Neural progenitor cell (in vitro differentiated cells): ENCODE measurements around the gene CCDC3. TPM values are rescaled to one million over a fixed set of nuclear protein-coding genes. Genes with fewer than 3 reads are reported as not detected.

ENCODE experiments used
- DNase-seq: peaks from one replicate; pipeline ENCODE4 v3.0.0-alpha.2; 2016; ENCODE audit warnings: low spot score
- H2AFZ ChIP-seq: fragments of 200-600 bp; sonication (generic); replicated peaks from 2 replicates; pipeline ENCODE4 v1.6.1; 2016; ENCODE audit warnings: antibody characterized with exemption
- H3F3A ChIP-seq: fragments of 200-600 bp; sonication (generic); 2 replicates; pipeline ENCODE4 v1.6.1; 2016; ENCODE audit warnings: antibody characterized with exemption, low read depth
- H3K27ac ChIP-seq: fragments of 200-600 bp; sonication (generic); 2 replicates; pipeline ENCODE4 v1.5.1; 2016; ENCODE audit warnings: mild to moderate bottlenecking
- H3K27me3 ChIP-seq: fragments of 200-600 bp; sonication (generic); 2 replicates; pipeline ENCODE4 v1.6.1; 2016; ENCODE audit warnings: mild to moderate bottlenecking, moderate library complexity
- H3K36me3 ChIP-seq: fragments of 200-600 bp; sonication (generic); 2 replicates; pipeline ENCODE4 v1.5.1; 2016
- H3K4me1 ChIP-seq: fragments of 200-600 bp; sonication (generic); 2 replicates; pipeline ENCODE4 v1.6.1; 2016; ENCODE audit warnings: mixed run types
- H3K4me2 ChIP-seq: fragments of 200-600 bp; sonication (generic); 2 replicates; pipeline ENCODE4 v1.6.1; 2016
- H3K4me3 ChIP-seq: fragments of 200-600 bp; sonication (generic); 2 replicates; pipeline ENCODE4 v1.5.1; 2016
- H3K79me2 ChIP-seq: fragments of 200-600 bp; sonication (generic); 2 replicates; pipeline ENCODE4 v1.6.1; 2016; ENCODE audit warnings: low read depth
- H3K9ac ChIP-seq: fragments of 200-600 bp; sonication (generic); 2 replicates; pipeline ENCODE4 v1.6.1; 2016
- H3K9me3 ChIP-seq: fragments of 200-600 bp; sonication (generic); 2 replicates; pipeline ENCODE4 v1.5.1; 2016; ENCODE audit warnings: low read depth
- H4K20me1 ChIP-seq: fragments of 200-600 bp; sonication (generic); 2 replicates; pipeline ENCODE4 v1.6.1; 2016; ENCODE audit warnings: low read depth
- H3K27ac Mint-ChIP-seq: 3 replicates; pipeline ENCODE4 v1.8.0; 2021; ENCODE audit warnings: mixed read lengths
- H3K27me3 Mint-ChIP-seq: 2 replicates; pipeline ENCODE4 v1.8.0; 2022; ENCODE audit warnings: low read depth, mild to moderate bottlenecking, inconsistent platforms, moderate library complexity, mixed read lengths; ENCODE audit not compliant: insufficient read depth
- H3K36me3 Mint-ChIP-seq: 3 replicates; pipeline ENCODE4 v1.8.0; 2021; ENCODE audit warnings: mixed read lengths
- H3K4me1 Mint-ChIP-seq: 3 replicates; pipeline ENCODE4 v1.8.0; 2021; ENCODE audit warnings: mixed read lengths
- H3K4me3 Mint-ChIP-seq: 3 replicates; pipeline ENCODE4 v1.8.0; 2021; ENCODE audit warnings: mild to moderate bottlenecking, moderate library complexity, mixed read lengths
- H3K9me3 Mint-ChIP-seq: 3 replicates; pipeline ENCODE4 v1.8.0; 2020; ENCODE audit warnings: mixed read lengths
- EZH2 ChIP-seq: fragments of 200-600 bp; sonication (generic); IDR thresholded peaks from 2 replicates; pipeline ENCODE4 v1.6.1; 2017; ENCODE audit warnings: antibody characterized with exemption, mild to moderate bottlenecking, moderate library complexity
- EZH2phosphoT487 ChIP-seq: fragments of 200-600 bp; sonication (generic); IDR thresholded peaks from 2 replicates; pipeline ENCODE4 v1.6.1; 2017; ENCODE audit warnings: antibody characterized with exemption
- total RNA-seq: library from RNA; depleted of rRNA; stranded (reverse); fragments of >200 nt; gene quantifications from 2 replicates; pipeline ENCODE4 v1.2.3, GENCODE V29; 2015; ENCODE audit warnings: low replicate concordance
- TF ChIP-seq, protein P1 (sequence below): fragments of 200-600 bp; sonication (generic); IDR thresholded peaks from 2 replicates; pipeline ENCODE4 v1.5.1; 2017; ENCODE audit warnings: antibody characterized with exemption, mild to moderate bottlenecking

The CCDC3 gene
- total RNA-seq, 1 donor from 2014 or later = not detected

DNA sequence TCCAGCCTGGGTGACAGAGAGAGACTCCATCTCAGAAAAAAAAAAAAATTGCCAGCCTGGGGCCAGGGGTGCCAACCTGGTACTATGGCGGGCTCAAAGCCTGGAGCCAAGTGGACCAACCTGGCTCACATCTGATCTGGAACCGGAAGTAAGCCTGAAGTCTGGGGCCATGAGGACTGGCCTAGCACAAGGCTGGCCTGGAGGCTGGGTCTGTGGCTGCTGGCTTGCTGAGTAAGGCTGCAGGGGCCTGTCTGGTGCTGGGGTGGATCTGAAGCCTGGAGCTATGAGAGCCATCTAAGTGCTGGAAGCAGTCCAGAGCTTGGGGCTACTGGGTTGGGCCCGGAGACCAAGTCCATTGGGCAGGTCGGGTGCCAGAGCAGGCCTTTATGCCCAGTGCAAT, 84.9 kb downstream of the CCDC3 start:
- peaks cover 4% of the 10 kb centered on the region for H3K27me3 Mint-ChIP-seq
- no peaks in the 10 kb centered on the region for H3K9me3 Mint-ChIP-seq
- H4K20me1 ChIP-seq = no peaks in the 10 kb centered on the region
- no peaks in the 10 kb centered on the region for H3F3A ChIP-seq
- DNase-seq = no peak
- no peak overlapping the region for H3K4me3 Mint-ChIP-seq
- no peak overlapping the region for H2AFZ ChIP-seq
- H3K27ac Mint-ChIP-seq = no peak overlapping the region
- no peaks in the 10 kb centered on the region for H3K4me1 ChIP-seq
- TF ChIP-seq EZH2phosphoT487 = no peak
- TF ChIP-seq EZH2 = no peak
- TF ChIP-seq, protein P1, sequence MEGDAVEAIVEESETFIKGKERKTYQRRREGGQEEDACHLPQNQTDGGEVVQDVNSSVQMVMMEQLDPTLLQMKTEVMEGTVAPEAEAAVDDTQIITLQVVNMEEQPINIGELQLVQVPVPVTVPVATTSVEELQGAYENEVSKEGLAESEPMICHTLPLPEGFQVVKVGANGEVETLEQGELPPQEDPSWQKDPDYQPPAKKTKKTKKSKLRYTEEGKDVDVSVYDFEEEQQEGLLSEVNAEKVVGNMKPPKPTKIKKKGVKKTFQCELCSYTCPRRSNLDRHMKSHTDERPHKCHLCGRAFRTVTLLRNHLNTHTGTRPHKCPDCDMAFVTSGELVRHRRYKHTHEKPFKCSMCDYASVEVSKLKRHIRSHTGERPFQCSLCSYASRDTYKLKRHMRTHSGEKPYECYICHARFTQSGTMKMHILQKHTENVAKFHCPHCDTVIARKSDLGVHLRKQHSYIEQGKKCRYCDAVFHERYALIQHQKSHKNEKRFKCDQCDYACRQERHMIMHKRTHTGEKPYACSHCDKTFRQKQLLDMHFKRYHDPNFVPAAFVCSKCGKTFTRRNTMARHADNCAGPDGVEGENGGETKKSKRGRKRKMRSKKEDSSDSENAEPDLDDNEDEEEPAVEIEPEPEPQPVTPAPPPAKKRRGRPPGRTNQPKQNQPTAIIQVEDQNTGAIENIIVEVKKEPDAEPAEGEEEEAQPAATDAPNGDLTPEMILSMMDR = no peak
- H3K79me2 ChIP-seq = no peaks in the 10 kb centered on the region
- no peak overlapping the region for H3K4me3 ChIP-seq
- no peak overlapping the region for H3K4me2 ChIP-seq
- no peaks in the 10 kb centered on the region for H3K36me3 Mint-ChIP-seq
- no peak overlapping the region for H3K9ac ChIP-seq
- H3K4me1 Mint-ChIP-seq = peaks cover 7% of the 10 kb centered on the region
- H3K27me3 ChIP-seq = no peaks in the 10 kb centered on the region
- H3K27ac ChIP-seq = no peak overlapping the region
- no peaks in the 10 kb centered on the region for H3K36me3 ChIP-seq
- no peaks in the 10 kb centered on the region for H3K9me3 ChIP-seq

DNA sequence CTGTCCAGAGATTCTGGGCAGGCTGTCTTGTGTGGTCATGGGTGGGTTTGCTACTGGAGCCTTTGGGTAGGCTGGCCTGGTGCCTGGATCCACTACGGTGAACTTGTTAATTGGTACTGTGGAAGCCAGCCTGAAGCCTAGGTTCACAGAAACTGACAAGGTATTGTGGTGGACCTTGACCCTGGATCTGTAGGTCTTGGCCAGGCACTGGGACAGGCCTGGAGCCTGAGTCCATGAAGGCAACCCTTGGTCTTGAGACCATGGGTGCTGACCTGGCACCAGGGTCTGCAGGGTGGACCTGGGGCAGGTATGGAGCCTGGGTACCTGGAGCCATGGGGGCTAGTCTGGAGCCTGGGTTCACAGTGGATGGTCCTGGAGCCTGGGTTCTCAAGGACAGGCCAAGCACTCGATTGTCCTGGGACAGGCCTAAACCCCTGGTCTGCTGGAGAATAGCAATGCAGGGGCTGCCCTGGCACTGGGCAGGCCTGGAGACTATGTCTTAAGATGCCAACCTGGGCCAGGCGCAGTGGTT, 85.8 kb downstream of the CCDC3 start:
- H3K4me3 Mint-ChIP-seq = no peak overlapping the region
- no peak overlapping the region for H3K27ac Mint-ChIP-seq
- H3K79me2 ChIP-seq = no peaks in the 10 kb centered on the region
- no peaks in the 10 kb centered on the region for H3K36me3 Mint-ChIP-seq
- DNase-seq = no peak
- H3K4me2 ChIP-seq = no peak overlapping the region
- no peak overlapping the region for H3K9ac ChIP-seq
- H3K27ac ChIP-seq = no peak overlapping the region
- peaks cover 5% of the 10 kb centered on the region for H3K4me1 Mint-ChIP-seq
- H3K27me3 ChIP-seq = no peaks in the 10 kb centered on the region
- H3K4me3 ChIP-seq = no peak overlapping the region
- no peaks in the 10 kb centered on the region for H3F3A ChIP-seq
- TF ChIP-seq EZH2phosphoT487 (no peak), EZH2 (no peak)
- TF ChIP-seq, protein P1 = no peak
- H3K36me3 ChIP-seq = no peaks in the 10 kb centered on the region
- H3K4me1 ChIP-seq = no peaks in the 10 kb centered on the region
- H2AFZ ChIP-seq = no peak overlapping the region
- H3K27me3 Mint-ChIP-seq = peaks cover 4% of the 10 kb centered on the region
- H4K20me1 ChIP-seq = no peaks in the 10 kb centered on the region
- H3K9me3 Mint-ChIP-seq = no peaks in the 10 kb centered on the region
- no peaks in the 10 kb centered on the region for H3K9me3 ChIP-seq

DNA sequence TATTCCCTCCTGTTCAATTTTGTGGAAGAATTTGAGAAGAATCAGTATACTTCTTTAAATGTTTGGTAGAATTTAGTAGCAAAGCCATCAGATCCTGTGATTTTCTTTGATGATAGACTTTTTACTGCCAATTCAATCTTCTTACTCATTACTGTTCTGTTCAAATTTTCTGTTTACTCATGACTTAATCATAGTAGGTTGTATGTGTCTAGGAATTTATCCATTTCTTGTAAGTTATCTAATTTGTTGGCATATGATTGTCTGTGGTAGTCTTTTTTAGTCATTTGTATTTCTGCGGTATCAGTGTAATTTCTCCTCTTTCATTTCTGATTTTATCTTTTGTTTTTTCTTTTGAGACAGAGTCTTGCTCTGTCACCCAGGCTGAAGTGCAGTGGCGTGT, 87.4 kb downstream of the CCDC3 start:
- H3K27ac Mint-ChIP-seq = no peak overlapping the region
- H3K36me3 Mint-ChIP-seq = no peaks in the 10 kb centered on the region

More for the DNA sequence above, 87.4 kb downstream of the CCDC3 start:
- Histone ChIP-seq H3F3A (no peaks in the 10 kb centered on the region), H3K27me3 (no peaks in the 10 kb centered on the region), H3K36me3 (no peaks in the 10 kb centered on the region), H3K9ac (no peak overlapping the region), H3K4me1 (no peaks in the 10 kb centered on the region), H3K79me2 (no peaks in the 10 kb centered on the region), H3K27ac (no peak overlapping the region), H3K4me2 (no peak overlapping the region), H4K20me1 (no peaks in the 10 kb centered on the region), H3K9me3 (no peaks in the 10 kb centered on the region), H2AFZ (no peak overlapping the region), H3K4me3 (no peak overlapping the region)
- Mint-ChIP-seq H3K4me3 (no peak overlapping the region), H3K4me1 (no peaks in the 10 kb centered on the region), H3K9me3 (no peaks in the 10 kb centered on the region), H3K27me3 (peaks cover 4% of the 10 kb centered on the region)
- DNase-seq = no peak
- TF ChIP-seq, protein P1 = no peak
- TF ChIP-seq EZH2phosphoT487 = no peak
- TF ChIP-seq EZH2 = no peak
